Cardiac fibroblast (primary cell): ENCODE data around the gene TUBA1C.
A peak's percentile ranks its signal among the peaks of the same experiment; 100 is the strongest.
"Not testable (repeated sequence)": the region's sequence is repeated elsewhere in the genome, so short reads cannot be mapped to it uniquely, and the experiment has no call there.

Source experiments
- DNase-seq, 2 donors: peaks; one replicate each; pipeline versions ENCODE4 v3.0.0 to v3.0.0-alpha.2; 2010; ENCODE audit warnings: low read depth in 2 of 2
- H3K4me3 ChIP-seq, 2 donors: replicated peaks in 1 of 2; 1 replicate in 1 of 2; 2 replicates in 1 of 2; pipeline ENCODE4 v1.5.1; 2011; ENCODE audit warnings: low read depth in 2 of 2, low read length in 2 of 2, mild to moderate bottlenecking in 2 of 2, moderate library complexity in 1 of 2
- CTCF ChIP-seq: IDR thresholded peaks from one replicate; pipeline ENCODE4 v1.5.1; 2011; ENCODE audit warnings: low read depth, mild to moderate bottlenecking, low read length, inconsistent platforms

TUBA1C gene

GRCh38 chr12:49301760-49302159 is 36.9 kb downstream of the TUBA1C start:
- no peak overlapping the region for H3K4me3 ChIP-seq
- DNase-seq: no peak
- TF ChIP-seq CTCF: no peak

- peak; percentile 35 to 38 for DNase-seq
- H3K4me3 ChIP-seq: no peak overlapping the region
- TF ChIP-seq CTCF: no peak
Measured at GRCh38 chr12:49304161-49304560, 39.3 kb downstream of the TUBA1C start.

GRCh38 chr12:49305762-49306510 is 41.1 kb downstream of the TUBA1C start:
- no peak for TF ChIP-seq CTCF
- no peak for DNase-seq
- H3K4me3 ChIP-seq: no peak overlapping the region

- DNase-seq: no peak
- TF ChIP-seq CTCF: no peak
Measured at GRCh38 chr12:49309386-49309785, 44.5 kb downstream of the TUBA1C start.

GRCh38 chr12:49310451-49311000 is 45.6 kb downstream of the TUBA1C start:
- not testable (repeated sequence) for DNase-seq, H3K4me3 ChIP-seq

More at GRCh38 chr12:49309386-49309785, 44.5 kb downstream of the TUBA1C start:
- no peak overlapping the region for H3K4me3 ChIP-seq

GRCh38 chr12:49314811-49315210 is 49.9 kb downstream of the TUBA1C start:
- no peak overlapping the region for H3K4me3 ChIP-seq
- no peak for DNase-seq
- TF ChIP-seq CTCF: no peak

GRCh38 chr12:49317118-49317517 is 52.2 kb downstream of the TUBA1C start:
- not testable (repeated sequence) for H3K4me3 ChIP-seq, DNase-seq

GRCh38 chr12:49320411-49321103 is 55.7 kb downstream of the TUBA1C start:
- not testable (repeated sequence) for DNase-seq, H3K4me3 ChIP-seq
